Midbrain (tissue), 1 donor: ENCODE data around the gene RAVER2.
"Not testable (repeated sequence)": the region's sequence is repeated elsewhere in the genome, so short reads cannot be mapped to it uniquely, and the experiment has no call there.

Source experiments
- DNase-seq: peaks from one replicate; lab custom pipeline; 2025; lab: John Stamatoyannopoulos, UW

The RAVER2 gene

DNA sequence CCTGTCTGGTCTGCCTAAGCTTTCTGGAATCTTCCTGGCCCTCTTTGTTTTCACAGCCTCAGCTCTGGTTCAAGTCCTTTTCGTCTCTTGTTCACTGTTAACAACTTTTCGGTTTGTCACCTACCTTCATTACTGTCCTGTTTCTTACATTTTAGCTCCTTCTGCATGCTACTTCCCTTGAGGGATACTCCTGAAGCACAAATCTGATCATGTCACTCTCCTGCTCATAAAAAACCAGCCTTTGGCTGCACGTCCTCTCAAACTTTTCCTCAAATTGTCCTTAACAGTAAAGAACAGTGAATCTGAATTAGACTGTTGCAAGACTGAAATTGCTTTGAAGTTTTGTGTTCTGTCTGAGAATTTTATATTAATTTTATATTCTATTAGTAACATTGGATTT is 3.3 kb downstream of the RAVER2 start:
- no peak for DNase-seq

DNA sequence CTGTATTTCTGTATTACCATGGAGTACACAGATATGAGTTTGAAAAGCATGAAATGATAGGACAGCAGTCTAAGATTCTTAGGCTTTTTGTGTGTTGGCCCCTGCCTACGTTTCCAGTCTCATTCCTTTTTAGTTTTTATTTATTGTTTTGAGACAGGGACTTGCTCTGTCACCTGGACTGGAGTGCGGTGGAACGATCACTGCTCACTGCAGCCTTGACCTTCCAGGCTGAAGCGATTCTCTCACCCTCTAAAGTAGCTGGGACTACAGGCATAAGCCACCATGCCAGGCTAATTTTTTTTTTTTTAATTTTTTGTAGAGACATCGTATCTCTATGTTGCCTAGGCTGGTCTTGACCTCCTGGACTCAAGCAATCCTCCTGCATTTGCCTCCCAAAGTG is 3.8 kb downstream of the RAVER2 start:
- DNase-seq: no peak

DNA sequence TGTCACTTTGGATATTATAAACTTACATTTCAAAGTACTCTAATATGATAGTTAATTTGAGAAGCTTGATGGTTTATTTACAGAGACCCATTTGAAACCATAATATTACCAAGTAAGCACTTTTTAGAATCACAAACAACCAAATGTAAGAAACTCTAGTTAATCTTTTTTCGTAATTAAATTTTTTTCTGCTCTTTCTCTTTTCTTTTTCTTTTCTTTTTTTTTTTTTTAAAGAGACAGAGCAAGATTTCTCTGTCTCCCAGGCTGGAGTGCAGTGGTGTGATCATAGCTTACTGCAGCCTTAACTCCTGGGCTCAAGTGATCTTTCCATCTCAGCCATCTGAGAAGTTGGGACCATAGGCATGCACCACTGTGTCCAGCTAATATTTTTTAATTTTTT is 5.2 kb downstream of the RAVER2 start:
- DNase-seq: no peak

DNA sequence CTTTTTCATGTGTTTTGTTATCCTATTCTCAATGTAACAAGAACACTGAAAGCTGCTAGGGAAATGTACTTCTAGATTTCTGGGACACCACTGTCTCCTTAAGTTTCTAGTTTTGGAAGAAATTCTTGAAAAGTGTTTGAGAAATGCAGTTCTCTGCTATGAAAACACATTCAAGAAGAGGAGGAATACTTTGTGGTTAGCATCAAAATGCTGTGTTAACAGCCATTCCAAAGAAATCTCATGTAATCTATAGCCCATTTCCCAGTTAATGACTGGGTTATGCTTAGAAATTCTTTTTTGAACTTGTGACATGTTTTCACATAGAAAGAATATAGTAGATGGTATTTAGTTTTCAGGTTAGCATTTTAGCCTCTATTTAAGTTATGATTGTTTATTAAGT is 6.0 kb downstream of the RAVER2 start:
- no peak for DNase-seq

DNA sequence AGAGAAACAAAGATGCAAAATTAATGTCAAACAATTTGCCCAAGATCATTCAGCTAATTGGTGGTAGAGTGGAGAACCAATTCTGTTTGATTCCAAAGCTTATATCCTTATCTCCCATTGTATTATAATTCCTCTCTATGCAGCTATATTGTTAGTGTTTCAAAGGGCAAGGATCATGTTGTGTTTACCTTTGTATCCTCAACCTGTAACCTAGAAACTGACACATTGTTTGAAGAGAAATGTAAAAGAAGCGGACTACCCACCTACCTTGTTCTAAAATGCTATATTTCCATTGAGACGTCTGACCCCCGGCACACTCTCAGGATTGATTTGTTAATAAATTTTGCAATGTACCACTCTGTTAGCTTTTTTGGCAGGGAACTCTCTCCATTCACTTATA is 9.3 kb downstream of the RAVER2 start:
- DNase-seq: no peak

DNA sequence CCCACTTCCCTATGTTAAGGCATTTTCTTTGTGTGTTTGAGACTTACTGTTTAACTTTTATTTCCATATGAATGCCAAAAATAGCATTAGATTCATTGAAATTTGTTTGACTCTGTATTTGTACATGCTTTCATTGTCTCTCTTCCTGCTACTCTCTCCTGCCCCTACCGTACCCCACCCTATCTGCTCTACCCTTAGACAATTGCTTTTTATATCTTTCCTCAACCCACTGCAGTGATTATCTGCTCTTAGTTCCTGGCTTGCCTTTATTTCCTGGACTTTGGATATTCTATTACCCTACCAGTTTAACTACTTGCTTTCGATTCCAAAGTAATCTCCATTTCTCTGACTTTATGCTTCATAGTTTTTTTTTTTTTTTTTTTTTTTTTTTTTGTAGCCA is 10.5 kb downstream of the RAVER2 start:
- no peak for DNase-seq

DNA sequence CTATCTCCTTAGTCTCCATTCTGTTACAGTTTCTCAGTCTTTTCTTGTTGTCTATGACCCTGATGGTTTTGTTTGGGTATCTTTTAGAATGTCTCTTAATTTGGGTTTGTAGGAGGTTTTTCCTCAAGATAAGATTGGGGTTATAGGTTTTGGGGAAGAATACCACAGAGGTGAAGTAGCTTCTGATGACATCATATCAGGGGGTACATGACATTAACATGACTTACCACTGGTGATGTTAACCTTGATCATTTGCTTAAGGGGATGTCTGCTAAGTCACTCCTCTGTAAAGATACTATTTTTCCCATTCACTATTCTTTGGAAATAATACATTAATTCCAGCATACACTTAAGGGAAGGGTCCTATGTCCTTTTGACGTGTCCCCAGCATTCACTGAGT is 11.9 kb downstream of the RAVER2 start:
- no peak for DNase-seq

DNA sequence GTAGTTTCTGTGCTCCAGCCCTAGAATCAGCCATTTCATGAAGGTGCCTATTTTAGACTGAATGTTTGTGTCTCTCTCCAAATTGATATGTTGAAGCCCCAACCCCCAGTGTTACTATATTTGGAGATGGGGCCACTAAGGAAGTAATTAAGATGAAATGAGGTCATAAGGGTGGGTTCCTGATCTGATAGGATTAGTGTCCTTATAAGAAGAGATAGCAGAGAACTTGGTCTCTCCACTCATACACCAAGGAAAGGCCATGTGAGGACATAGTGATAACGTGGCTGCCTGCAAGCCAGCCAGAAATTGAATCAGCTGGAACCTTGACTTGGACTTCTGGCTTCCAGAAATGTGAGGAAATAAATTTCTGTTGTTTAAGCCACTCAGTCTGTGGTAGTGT is 12.3 kb downstream of the RAVER2 start:
- DNase-seq: no peak

DNA sequence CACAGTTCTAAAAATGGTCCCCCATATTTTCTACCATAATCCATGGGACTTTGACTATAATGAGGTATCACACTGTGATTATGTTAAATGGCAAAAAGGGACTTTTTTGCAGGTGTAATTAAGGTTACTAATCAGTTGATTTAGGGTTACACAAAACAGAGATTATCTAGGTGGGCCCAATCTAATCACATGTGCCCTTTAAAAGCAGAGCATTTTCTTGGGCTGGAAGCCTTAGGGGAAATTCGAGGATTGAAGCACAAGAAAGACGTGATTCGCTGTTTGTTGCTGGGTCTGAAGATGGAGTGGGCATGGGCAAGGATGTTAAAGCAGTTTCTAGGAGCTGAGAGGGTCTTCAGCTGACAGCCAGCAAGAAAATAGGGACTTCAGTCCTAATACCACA is 13.4 kb downstream of the RAVER2 start:
- no peak for DNase-seq

DNA sequence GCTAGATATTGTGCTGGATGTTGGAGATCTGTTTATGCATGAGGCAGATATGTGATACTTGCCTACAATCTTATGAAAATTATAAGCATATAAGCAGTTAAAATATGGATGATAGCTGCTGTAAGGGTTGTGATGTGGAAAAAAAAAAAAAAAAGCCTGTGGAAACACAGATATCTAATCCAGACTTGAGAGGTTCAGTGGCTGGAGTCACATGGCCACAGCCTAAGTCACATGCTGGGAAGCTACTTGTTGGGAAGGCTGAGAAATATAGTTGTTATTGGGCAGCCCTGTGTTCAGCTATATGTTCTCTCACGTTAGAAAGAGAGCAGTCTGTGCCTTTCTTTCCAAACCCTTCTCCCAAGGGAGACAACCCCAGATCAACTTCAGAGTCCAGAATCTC is 15.1 kb downstream of the RAVER2 start:
- no peak for DNase-seq

DNA sequence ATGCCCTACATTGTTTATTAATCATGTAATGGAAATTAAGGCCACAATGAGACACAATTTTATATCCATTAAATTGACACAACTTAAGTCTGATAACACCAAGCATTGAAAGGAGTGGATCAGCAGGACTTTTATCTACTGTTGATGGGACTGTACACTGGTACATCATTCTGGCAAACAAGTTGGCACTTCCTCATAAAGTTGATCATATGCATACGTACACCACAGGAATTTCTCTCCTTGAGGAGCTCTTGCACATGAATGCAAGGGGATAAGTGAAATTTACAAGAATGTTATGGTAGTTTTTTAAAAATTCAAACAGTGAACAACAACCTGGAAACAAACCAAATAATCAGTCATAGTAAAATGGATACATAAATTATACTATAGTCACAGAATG is 20.1 kb downstream of the RAVER2 start:
- no peak for DNase-seq

DNA sequence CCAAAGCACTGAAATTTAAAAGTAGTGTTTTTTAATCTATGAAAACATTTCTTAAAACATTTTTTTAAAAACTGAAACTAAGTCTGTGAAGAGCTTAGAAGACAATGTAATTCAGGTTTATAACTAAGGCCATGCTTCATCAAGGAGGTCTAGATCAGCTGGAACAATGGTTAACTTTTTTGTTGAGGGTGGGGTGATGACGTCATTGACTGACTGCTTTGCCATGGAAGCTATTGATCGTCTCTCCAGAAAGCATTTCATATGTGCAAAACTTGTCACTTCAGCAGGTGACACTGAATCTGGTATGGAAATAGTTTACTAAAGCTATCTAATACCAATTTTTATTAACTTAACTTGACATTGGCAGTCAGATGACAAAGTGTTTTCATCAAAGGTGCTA is 21.0 kb downstream of the RAVER2 start:
- no peak for DNase-seq

DNA sequence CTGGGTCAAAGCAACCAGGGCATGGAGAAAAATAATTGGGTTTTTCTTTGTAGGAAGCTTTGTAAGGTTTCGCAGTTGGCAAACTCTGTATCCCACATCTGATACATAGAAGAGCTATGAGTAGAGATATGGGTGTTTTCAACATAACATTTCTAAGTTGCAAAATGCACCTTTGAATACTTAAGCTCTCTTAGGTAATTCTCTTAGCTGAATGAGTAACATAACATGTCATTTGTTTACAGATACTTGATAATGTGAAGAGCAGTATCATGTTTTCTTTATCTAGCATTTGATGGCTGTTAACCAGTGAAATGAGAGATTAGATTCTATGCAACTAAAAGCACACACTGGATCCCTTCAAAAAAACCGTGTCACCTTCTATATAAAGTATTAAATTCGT is 21.6 kb downstream of the RAVER2 start:
- no peak for DNase-seq

DNA sequence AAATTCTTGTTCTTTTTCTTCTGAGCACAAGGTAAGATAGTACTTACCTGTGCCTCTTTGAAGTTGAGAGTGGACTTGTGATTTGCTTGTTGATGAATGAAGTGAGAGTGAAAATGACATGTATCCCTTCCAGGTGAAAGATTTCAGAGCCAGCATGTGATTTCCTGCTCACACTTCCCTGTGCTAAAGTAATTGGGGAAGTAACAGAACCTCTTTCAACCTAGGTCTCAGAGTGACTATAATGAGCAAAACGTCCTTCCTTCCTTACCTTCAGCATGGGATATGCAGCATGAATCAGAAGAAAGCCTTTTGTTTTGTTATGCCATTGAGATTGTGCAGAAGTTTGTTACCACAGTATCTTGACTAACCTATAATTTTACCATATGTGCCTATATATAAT is 24.6 kb downstream of the RAVER2 start:
- no peak for DNase-seq

DNA sequence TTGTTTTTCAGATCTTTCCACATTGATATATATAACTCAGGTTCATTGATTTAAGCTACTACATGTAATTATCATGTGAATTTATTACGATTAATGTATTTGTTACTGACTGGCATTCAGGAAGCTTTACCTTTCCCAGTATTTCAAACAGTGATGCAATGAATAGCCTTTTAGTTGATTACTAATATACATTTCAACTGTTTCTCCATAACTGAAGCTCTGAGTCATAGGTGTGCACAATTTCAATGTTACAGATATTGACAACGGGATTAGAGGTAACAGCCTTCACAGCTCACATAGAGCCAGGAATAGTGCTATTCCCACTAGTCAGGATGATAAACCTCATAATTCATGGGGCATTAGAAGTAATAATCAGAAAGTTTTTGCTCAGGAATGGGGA is 25.1 kb downstream of the RAVER2 start:
- DNase-seq: no peak

DNA sequence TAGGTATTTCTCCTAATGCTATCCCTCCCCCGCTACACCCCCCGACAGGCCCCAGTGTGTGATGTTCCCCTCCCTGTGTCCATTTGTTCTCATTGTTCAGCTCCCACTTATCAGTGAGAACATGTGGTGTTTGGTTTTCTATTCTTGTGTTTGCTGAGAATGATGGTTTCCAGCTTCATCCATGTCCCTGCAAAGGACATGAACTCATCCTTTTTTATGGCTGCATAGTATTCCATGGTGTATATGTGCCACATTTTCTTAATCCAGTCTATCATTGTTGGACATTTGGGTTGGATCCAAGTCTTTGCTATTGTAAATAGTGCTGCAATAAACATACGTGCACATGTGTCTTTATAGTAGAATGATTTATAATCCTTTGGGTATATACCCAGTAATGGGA is 28.4 kb downstream of the RAVER2 start:
- not testable (repeated sequence) for DNase-seq

DNA sequence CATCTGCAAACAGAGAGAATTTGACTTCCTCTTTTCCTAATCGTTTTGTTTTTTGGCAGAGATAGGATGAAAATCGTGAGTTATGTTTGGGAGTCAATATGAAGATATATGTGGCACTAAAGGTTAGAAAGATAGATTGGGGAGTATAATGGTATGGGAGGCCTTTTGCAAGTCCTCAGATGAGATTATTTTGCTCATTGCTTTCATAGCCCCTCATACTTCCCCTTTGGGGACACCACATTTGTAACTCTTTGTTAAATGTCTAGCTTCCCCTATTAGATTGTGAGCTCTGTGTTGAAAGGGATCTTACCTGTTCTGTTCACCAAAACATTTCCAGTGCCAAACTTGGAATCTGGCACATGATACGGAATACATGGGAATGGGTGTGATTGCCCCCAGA is 30.2 kb downstream of the RAVER2 start:
- DNase-seq: no peak

DNA sequence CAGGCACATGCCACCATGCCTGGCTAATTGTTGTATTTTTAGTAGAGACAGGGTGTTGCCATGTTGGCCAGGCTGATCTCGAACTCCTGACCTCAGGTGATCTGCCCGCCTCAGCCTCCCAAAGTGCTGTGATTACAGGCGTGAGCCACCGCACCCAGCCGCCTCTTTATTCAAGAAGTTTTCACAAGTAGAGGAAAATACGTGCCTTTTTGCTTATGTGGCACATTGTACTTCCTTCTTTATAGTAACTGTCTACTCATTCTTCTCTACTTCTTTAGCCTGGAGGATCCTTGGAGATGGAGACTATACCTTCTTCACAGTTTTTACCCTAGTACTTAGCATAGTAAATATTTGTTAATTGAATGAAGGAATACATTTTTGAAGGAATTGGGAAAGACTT is 37.2 kb downstream of the RAVER2 start:
- not testable (repeated sequence) for DNase-seq

DNA sequence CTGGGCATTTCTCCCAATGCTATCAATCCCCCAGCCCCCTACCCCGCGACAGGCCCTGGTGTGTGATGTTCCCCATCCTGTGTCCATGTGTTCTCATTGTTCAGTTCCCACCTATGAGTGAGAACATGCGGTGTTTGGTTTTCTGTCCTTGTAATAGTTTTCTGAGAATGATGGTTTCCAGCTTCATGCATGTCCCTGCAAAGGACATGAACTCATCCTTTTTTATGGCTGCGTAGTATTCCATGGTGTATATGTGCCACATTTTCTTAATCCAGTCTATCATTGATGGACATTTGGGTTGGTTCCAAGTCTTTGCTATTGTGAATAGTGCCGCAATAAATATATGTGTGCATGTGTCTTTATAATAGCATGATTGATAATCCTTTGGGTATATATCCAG is 38.0 kb downstream of the RAVER2 start:
- DNase-seq: not testable (repeated sequence)

DNA sequence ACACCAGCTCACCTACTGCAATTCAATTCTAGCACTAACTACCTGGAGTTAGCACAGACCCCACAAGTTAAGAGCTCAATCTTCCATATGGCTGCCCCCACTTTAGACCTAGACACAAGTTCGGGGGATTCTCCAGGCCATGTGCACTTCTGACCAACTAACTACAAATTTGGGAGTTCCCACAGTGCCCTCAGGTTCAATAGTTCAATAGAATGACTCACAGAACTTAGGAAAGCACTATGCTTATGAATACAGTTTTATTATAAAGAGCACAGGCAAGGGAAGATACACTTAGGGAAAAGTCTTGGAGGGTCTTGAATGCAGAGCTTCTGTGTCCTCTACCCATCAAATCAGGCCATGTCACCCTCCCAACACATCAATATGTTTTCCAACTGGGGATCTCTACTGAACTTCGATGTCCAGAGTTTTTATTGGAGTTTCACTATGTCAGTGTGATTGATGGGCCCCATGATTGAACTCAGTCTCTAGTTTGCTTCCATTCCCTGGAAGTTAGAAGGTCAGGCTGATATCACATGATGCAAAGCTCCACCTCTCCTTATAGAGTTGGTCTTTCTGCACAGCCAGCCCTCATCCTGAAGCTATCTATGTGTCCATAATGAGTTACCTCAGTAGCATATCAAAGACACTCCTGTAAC is 46.1 kb downstream of the RAVER2 start:
- no peak for DNase-seq

DNA sequence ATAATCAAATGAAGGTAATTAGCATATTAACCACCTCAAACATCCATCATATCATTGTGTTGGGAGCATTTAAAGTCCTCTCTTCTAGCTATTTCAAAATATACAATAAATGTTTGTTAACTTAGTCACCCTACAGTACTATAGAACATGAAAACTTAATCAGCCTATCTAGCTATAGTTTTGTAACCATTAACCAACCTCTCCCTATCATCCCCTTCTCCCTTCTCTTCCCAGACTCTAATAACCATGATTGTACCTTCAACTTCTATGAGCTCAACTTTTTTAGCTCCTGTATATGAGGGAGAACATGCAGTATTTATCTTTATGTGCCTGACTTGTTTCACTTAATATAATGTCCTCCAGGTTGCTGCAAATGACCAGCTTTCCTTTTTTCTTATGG is 54.0 kb downstream of the RAVER2 start:
- DNase-seq: no peak

DNA sequence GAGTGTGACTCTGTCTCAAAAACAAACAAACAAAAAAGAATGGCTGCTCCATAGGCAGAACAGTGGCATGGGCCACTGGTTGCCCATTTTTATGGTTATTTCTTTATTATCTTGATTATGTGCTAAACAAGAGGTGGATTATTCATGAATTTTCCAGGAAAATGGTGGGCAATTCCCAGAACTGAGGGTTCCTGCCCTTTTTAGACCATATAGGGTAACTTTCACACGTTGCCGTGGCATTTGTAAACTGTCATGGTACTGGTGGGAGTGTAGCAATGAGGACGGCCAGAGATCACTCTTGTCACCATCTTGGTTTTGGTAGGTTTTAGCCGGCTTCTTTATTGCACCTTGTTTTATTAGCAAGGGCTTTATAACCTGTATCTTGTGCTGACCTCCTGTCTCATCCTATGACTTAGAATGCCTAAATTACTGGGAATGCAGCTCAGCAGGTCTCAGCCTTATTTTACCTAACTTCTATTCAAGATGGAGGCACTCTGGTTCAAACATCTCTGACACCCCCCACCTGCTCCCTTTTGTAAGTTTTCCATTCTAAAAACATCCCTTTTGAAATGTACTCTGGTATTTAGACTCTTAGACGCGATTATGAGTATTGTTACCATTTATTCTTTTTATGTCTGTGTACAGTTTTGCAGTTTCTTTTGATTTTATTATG is 57.1 kb downstream of the RAVER2 start:
- DNase-seq: no peak

DNA sequence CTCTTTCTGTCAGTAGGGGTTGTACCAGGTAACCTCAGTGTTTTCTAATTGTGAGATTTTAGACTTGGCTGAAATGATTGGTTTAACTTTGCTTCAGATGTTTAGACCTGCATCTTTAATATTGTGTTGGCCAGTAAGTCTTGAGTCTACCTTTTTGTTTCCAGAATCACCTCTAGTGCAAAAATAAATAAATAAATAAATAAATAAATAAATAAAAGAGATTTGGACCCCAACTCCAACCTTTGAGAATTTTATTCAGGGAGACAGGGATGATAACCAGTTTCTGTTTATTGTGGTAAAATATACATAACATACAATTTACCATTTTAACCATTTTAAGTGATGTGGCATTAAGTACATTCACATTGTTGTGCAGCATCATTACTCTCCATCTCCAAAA is 64.4 kb downstream of the RAVER2 start:
- no peak for DNase-seq

DNA sequence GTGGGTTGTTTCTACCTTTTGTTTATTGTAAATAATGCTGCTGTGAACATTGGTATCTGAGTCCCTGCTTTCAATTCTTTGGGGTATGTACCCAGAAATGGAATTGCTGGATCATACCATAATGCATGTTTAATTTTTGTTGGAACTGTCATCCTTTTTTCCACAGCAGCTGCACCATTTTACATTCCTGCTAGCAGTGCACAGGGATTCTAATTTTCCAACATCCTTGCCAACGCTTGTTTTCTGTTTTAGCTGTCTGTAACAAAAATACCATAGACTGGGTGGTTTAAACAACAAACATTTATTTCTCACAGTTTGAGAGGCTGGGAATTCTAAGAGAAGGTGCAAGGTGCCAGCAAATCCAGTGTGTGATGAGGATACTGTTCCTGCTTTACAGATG is 65.1 kb downstream of the RAVER2 start:
- DNase-seq: no peak
